B cell (primary cell): ENCODE results near the gene ERCC2. TPM values are rescaled to one million over a fixed set of nuclear protein-coding genes. Genes with fewer than 3 reads are reported as not detected.

ENCODE experiments used
- ATAC-seq: fragments of 200-7000 bp; cut with Tn5 transposase; one replicate; pipeline ENCODE4 v1.10.0; 2021; ENCODE audit warnings: low read depth, mild to moderate bottlenecking, moderate number of reproducible peaks, moderate library complexity
- CTCF ChIA-PET: fragments of 350-600 bp; sonication (Branson Sonifier 250); formaldehyde crosslinking; loops from one replicate; lab custom pipeline; 2021; ENCODE audit warnings: antibody characterized with exemption, inconsistent platforms; lab: Charles Lee
- POLR2A ChIA-PET: fragments of 350-600 bp; sonication (Branson Sonifier 250); formaldehyde crosslinking; loops from one replicate; lab custom pipeline; 2021; ENCODE audit warnings: antibody characterized with exemption; lab: Charles Lee
- DNase-seq: peaks from one replicate; pipeline ENCODE4 v3.0.0; 2013
- H2AFZ ChIP-seq: 2 replicates; pipeline ENCODE4 v1.6.1; 2012; ENCODE audit warnings: mild to moderate bottlenecking, low read depth, low read length; ENCODE audit not compliant: insufficient read depth, poor library complexity, severe bottlenecking
- H3K27ac ChIP-seq, 2 donors: 1 replicate in 1 of 2; 2 replicates in 1 of 2; pipeline ENCODE4 v1.5.1; 2012 to 2013; ENCODE audit warnings: low read length in 2 of 2, mild to moderate bottlenecking in 2 of 2, moderate library complexity in 1 of 2
- H3K27me3 ChIP-seq, 4 experiments: fragments of 200-600 bp in 1 of 4; sonication (generic) in 1 of 4; replicated peaks in 1 of 4; 1 replicate in 2 of 4; 2 replicates in 2 of 4; pipeline versions ENCODE4 v1.6.1 to v1.7.0; 2013 to 2016; ENCODE audit warnings: low read length in 3 of 4, mild to moderate bottlenecking in 2 of 4, mixed read lengths in 1 of 4, moderate library complexity in 1 of 4; ENCODE audit not compliant: insufficient read depth in 4 of 4, control insufficient read depth in 3 of 4; ENCODE audit errors: control extremely low read depth in 1 of 4
- H3K36me3 ChIP-seq, 2 experiments: replicated peaks in 1 of 2; 1 replicate in 1 of 2; 2 replicates in 1 of 2; pipeline versions ENCODE4 v1.6.1 to v1.7.1; 2013; ENCODE audit warnings: low read length in 1 of 2; ENCODE audit not compliant: insufficient read depth in 2 of 2, control insufficient read depth in 1 of 2; ENCODE audit errors: control extremely low read depth in 1 of 2, extremely low read depth in 1 of 2
- H3K4me1 ChIP-seq, 2 donors: fragments of 200-600 bp in 1 of 2; sonication (generic) in 1 of 2; 1 replicate in 1 of 2; 2 replicates in 1 of 2; pipeline versions ENCODE4 v1.5.1 to v1.6.1; 2013 to 2017; ENCODE audit warnings: low read length in 2 of 2; ENCODE audit not compliant: control insufficient read depth in 2 of 2, insufficient read depth in 2 of 2
- H3K4me2 ChIP-seq: replicated peaks from 2 replicates; pipeline ENCODE3; 2012; ENCODE audit warnings: mild to moderate bottlenecking, low read depth, low read length; ENCODE audit not compliant: poor library complexity, severe bottlenecking
- H3K4me3 ChIP-seq, 5 experiments: fragments of 200-600 bp in 1 of 5; sonication (generic) in 1 of 5; 1 replicate in 3 of 5; 2 replicates in 2 of 5; pipeline versions ENCODE4 v1.5.1 to v1.7.0; 2011 to 2016; ENCODE audit warnings: low read length in 4 of 5, mild to moderate bottlenecking in 4 of 5, low read depth in 2 of 5, control low read depth in 1 of 5, moderate library complexity in 1 of 5; ENCODE audit not compliant: insufficient read depth in 1 of 5; ENCODE audit errors: control extremely low read depth in 1 of 5, extremely low read depth in 1 of 5
- H3K79me2 ChIP-seq: fragments of 200-600 bp; sonication (generic); one replicate; pipeline ENCODE4 v1.6.0; 2016; ENCODE audit warnings: low read length; ENCODE audit not compliant: control insufficient read depth, insufficient read depth
- H3K9ac ChIP-seq: fragments of 200-600 bp; sonication (generic); 2 replicates; pipeline ENCODE4 v1.6.1; 2017; ENCODE audit warnings: mild to moderate bottlenecking, low read length, moderate library complexity
- H3K9me3 ChIP-seq, 3 donors: one replicate each; pipeline versions ENCODE4 v1.6.1 to v1.7.1; 2013; ENCODE audit warnings: low read length in 2 of 3; ENCODE audit not compliant: control insufficient read depth in 2 of 3, insufficient read depth in 1 of 3; ENCODE audit errors: control extremely low read depth in 1 of 3
- H4K20me1 ChIP-seq: 2 replicates; pipeline ENCODE4 v1.6.0; 2012; ENCODE audit warnings: mild to moderate bottlenecking, low read length; ENCODE audit not compliant: insufficient read depth, control insufficient read depth, poor library complexity, severe bottlenecking
- H3K27ac Mint-ChIP-seq: one replicate; pipeline ENCODE4 v1.8.0; 2021; ENCODE audit warnings: mixed read lengths
- H3K27me3 Mint-ChIP-seq: one replicate; pipeline ENCODE4 v1.8.0; 2021; ENCODE audit warnings: mixed read lengths
- H3K4me1 Mint-ChIP-seq: one replicate; pipeline ENCODE4 v1.8.0; 2021; ENCODE audit warnings: mixed read lengths
- H3K4me3 Mint-ChIP-seq: one replicate; pipeline ENCODE4 v1.8.0; 2021; ENCODE audit warnings: mixed read lengths
- H3K9me3 Mint-ChIP-seq: one replicate; pipeline ENCODE4 v1.8.0; 2022; ENCODE audit warnings: mixed read lengths; ENCODE audit not compliant: insufficient read depth
- EZH2 ChIP-seq: IDR thresholded peaks from 2 replicates; pipeline ENCODE4 v1.6.1; 2012; ENCODE audit warnings: borderline replicate concordance, low read depth, mild to moderate bottlenecking, moderate library complexity, low read length; ENCODE audit not compliant: insufficient read depth, poor library complexity, severe bottlenecking
- WGBS: methylation state at CpG from one replicate; pipeline ENCODE4 v1.1.5; 2013; ENCODE audit warnings: missing lambda C conversion rate; ENCODE audit not compliant: insufficient coverage; 5-methylcytosine and 5-hydroxymethylcytosine counted together
- intact Hi-C: fragments of 100-400 bp; cut with micrococcal nuclease; formaldehyde crosslinking; loops from one replicate; pipeline ENCODE4 v1.10.0; 2022
- polyA plus RNA-seq: library from polyadenylated mRNA; depleted of rRNA; stranded (reverse); fragments of >200 nt; gene quantifications from 2 replicates; pipeline ENCODE4 v1.2.3, GENCODE V29; 2012
- total RNA-seq, 2 donors: library from RNA; stranded (reverse); fragments of 120-200 nt in 1 of 2; gene quantifications; 1 replicate in 1 of 2; 2 replicates in 1 of 2; pipeline versions ENCODE4 v1.2.3 to v1.2.4, GENCODE V29; 2013 to 2022
- TF ChIP-seq, protein P1 (sequence below): fragments of 200-600 bp; IDR thresholded peaks from one replicate; pipeline ENCODE4 v1.8.0; 2022; ENCODE audit warnings: antibody characterized with exemption, mild to moderate bottlenecking

ERCC2 gene
- total and polyA plus RNA-seq, 2 donors (not counting 1 experiment from before 2014, with no cell fraction given): 20.8 to 26.5 TPM

- Histone ChIP-seq H2AFZ (no peak overlapping the region), H4K20me1 (no peaks in the 10 kb centered on the region), H3K27me3 (peaks cover 0 to 21% (median 15%) of the 10 kb centered on the region in 4 experiments), H3K9ac (no peak overlapping the region), H3K79me2 (no peaks in the 10 kb centered on the region), H3K4me2 (peak overlapping the region; percentile 30), H3K9me3 (peaks cover 0 to 7% (median 0%) of the 10 kb centered on the region in 3 donors), H3K36me3 (no peaks in the 10 kb centered on the region), H3K27ac (no peak overlapping the region), H3K4me1 (peaks cover 9 to 13% of the 10 kb centered on the region in 2 donors), H3K4me3 (no peak overlapping the region)
- ChIA-PET POLR2A (no interaction called here), CTCF (no interaction called here)
- no peak overlapping the region for H3K27ac Mint-ChIP-seq
- WGBS: 16% methylated on average over 70 of the region's 75 CpGs
- ATAC-seq (no peak), DNase-seq (no peak)
- H3K9me3 Mint-ChIP-seq: no peaks in the 10 kb centered on the region
- intact Hi-C loops: no loop called here
- TF ChIP-seq EZH2: no peak
- TF ChIP-seq, protein P1, sequence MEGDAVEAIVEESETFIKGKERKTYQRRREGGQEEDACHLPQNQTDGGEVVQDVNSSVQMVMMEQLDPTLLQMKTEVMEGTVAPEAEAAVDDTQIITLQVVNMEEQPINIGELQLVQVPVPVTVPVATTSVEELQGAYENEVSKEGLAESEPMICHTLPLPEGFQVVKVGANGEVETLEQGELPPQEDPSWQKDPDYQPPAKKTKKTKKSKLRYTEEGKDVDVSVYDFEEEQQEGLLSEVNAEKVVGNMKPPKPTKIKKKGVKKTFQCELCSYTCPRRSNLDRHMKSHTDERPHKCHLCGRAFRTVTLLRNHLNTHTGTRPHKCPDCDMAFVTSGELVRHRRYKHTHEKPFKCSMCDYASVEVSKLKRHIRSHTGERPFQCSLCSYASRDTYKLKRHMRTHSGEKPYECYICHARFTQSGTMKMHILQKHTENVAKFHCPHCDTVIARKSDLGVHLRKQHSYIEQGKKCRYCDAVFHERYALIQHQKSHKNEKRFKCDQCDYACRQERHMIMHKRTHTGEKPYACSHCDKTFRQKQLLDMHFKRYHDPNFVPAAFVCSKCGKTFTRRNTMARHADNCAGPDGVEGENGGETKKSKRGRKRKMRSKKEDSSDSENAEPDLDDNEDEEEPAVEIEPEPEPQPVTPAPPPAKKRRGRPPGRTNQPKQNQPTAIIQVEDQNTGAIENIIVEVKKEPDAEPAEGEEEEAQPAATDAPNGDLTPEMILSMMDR: no peak
- no peak overlapping the region for H3K4me3 Mint-ChIP-seq
- peaks cover 22% of the 10 kb centered on the region for H3K27me3 Mint-ChIP-seq
- no peaks in the 10 kb centered on the region for H3K4me1 Mint-ChIP-seq
Observed at GRCh38 chr19:45385392-45386221, 15.2 kb upstream of the ERCC2 start.

- Histone ChIP-seq H3K4me1 (peaks cover 9 to 13% of the 10 kb centered on the region in 2 donors), H4K20me1 (no peaks in the 10 kb centered on the region), H3K9me3 (peaks cover 0 to 7% (median 0%) of the 10 kb centered on the region in 3 donors), H3K4me2 (no peak overlapping the region), H3K4me3 (no peak overlapping the region), H3K9ac (no peak overlapping the region), H3K27ac (no peak overlapping the region), H2AFZ (no peak overlapping the region), H3K79me2 (no peaks in the 10 kb centered on the region), H3K27me3 (peaks cover 0 to 21% (median 15%) of the 10 kb centered on the region in 4 experiments), H3K36me3 (no peaks in the 10 kb centered on the region)
- no peak overlapping the region for H3K27ac Mint-ChIP-seq
- intact Hi-C loops: no loop called here
- no peak for ATAC-seq
- WGBS: 86% methylated on average over 29 of the region's 29 CpGs
- POLR2A ChIA-PET: no interaction called here
- no peak overlapping the region for H3K4me3 Mint-ChIP-seq
- TF ChIP-seq EZH2: no peak
- TF ChIP-seq, protein P1: no peak
- no peak for DNase-seq
- no peaks in the 10 kb centered on the region for H3K9me3 Mint-ChIP-seq
- no peaks in the 10 kb centered on the region for H3K4me1 Mint-ChIP-seq
- H3K27me3 Mint-ChIP-seq: peaks cover 17% of the 10 kb centered on the region
- CTCF ChIA-PET: no interaction called here
Observed at GRCh38 chr19:45382426-45382825, 12.1 kb upstream of the ERCC2 start.
